ENCODE data around the gene TIGD1.

The TIGD1 gene

DNA sequence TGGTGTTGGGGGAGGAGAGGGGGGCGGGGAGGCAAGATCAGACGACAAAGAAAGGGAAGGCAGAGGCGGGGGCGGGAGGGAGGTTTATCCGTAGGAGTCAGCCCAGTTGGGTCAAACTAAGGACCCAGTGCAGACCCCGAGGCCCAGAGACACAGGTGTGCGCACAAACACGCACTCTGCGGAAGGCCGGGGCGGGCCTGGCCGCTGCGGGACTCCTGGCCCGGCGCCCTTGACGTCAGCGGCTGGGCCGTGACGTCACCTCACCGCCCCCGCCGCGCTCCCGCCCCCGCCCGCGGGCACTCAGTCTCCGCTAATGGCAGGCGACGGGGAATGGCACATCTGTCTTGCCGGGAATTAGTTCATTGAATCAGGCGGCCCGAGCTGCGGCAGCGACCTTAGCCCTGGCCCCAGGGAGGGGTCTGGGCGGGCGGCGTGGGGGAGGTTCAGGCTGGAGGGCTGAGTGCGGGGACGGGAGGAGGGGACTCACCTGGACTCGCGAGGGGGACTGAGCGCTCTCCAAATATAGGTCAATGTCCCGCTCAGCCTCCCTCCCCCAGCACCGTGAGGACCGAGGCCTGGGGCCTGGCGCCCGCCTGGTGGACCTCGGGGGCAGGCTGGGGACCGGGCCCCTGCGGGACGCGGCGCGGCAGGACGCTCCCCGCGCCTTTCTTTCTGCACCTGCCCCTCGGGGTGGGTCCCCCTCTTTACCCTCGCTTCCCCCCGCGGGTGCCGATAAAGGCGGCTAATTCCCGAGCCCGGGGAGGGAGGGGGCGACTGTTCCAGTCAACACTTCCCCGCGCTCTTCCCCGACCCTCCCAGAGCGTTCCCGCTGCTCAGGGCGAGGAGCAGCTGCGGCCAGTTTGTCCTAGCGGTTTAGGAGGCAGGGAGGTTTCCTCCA is 47.2 kb downstream of the TIGD1 start:
- Histone ChIP-seq H3K4me3 (ENCODE audit: low read length) (peak overlapping the region; percentile 61), H3K27ac (ENCODE audit: low read length) (no peak overlapping the region), H3K4me1 (ENCODE audit: control insufficient read depth, low read depth, low read length) (peaks cover 5% of the 10 kb centered on the region), H3K9me3 (ENCODE audit: control insufficient read depth, low read depth, low read length) (no peaks in the 10 kb centered on the region), H3K9ac (ENCODE audit: low read length) (no peak overlapping the region), H3K27me3 (ENCODE audit: control insufficient read depth, insufficient read depth, low read length) (peaks cover 62% of the 10 kb centered on the region), H3K36me3 (ENCODE audit: control insufficient read depth, low read depth, low read length) (no peaks in the 10 kb centered on the region)

DNA sequence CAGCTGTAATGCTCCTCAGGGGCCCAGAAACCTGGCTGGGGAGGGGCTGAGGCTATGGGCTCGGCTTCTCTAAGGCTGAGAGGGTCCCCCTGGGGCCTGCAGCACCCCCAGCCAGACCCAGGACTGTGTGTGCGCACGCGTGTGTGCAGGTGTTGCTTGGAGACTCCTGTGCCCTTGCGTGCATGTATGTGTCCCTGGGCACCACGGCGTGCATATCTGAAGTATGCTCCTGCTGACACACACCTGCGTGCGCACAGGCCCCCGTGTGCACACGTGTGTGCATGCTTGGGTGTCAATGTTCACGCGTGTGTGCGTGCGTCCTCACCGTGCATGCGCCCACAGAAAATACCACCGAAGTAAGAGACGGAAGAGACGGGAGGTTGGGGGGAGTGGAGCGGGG is 47.8 kb downstream of the TIGD1 start:
- Histone ChIP-seq H3K27ac (ENCODE audit: low read length) (no peak overlapping the region), H3K9ac (ENCODE audit: low read length) (peak overlapping the region; percentile 21), H3K27me3 (ENCODE audit: control insufficient read depth, insufficient read depth, low read length) (peaks cover 62% of the 10 kb centered on the region), H3K4me1 (ENCODE audit: control insufficient read depth, low read depth, low read length) (peaks cover 5% of the 10 kb centered on the region), H3K36me3 (ENCODE audit: control insufficient read depth, low read depth, low read length) (no peaks in the 10 kb centered on the region), H3K9me3 (ENCODE audit: control insufficient read depth, low read depth, low read length) (no peaks in the 10 kb centered on the region), H3K4me3 (ENCODE audit: low read length) (peak overlapping the region; percentile 54)

DNA sequence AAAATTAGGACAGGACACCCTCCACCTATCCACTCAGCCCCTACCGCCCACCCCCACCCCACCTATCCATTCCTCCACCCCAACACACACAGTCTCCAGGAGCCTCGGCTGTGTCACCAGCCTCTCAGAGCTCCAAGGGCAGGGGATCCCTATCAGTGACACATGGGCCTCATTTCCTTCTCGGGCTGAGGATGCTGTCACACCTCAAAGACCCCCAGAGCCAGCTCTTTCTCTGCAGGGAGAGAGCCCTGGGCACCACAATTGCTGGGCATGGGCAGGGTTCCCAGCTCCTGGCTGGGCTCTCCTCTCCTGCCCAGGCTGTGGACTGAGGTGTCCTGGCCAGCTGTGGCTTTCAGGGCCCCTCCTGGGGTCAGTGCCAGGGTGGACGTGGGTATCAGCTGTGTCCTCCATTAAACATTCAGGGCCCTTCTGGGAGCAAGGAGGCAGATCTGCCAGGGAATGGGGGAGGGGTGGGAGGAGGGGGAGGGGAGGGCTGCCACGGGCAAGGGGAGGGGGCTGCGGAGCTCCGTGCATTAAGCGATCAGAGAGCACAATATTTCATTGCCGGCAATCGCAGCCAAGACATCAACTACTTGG is 48.5 kb downstream of the TIGD1 start:
- Histone ChIP-seq H3K27ac (ENCODE audit: low read length) (no peak overlapping the region), H3K27me3 (ENCODE audit: control insufficient read depth, insufficient read depth, low read length) (peaks cover 59% of the 10 kb centered on the region), H3K4me1 (ENCODE audit: control insufficient read depth, low read depth, low read length) (peaks cover 5% of the 10 kb centered on the region), H3K4me3 (ENCODE audit: low read length) (peak overlapping the region; percentile 54), H3K9ac (ENCODE audit: low read length) (peak overlapping the region; percentile 21), H3K9me3 (ENCODE audit: control insufficient read depth, low read depth, low read length) (no peaks in the 10 kb centered on the region), H3K36me3 (ENCODE audit: control insufficient read depth, low read depth, low read length) (no peaks in the 10 kb centered on the region)

DNA sequence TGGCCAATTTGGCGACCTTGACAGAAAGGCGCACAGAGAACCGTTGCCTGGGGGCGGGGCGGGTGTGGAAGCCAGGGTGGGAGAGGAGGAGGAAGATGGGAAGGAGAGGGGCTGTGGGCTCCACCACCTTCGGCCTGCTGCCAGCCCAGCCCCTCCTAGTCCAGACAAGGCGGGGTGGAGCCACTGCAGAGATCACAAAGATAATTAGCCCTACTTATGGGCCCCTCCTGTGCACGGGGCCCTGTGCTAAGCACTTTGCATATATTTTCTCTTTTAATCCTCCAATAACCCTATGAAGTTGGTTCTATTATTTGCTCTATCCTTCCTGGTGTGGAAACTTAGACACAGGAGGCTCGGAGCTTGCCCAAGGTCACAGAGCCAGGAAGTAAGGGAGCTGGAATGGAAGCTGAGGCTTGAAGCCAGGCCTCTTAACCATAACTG is 49.0 kb downstream of the TIGD1 start:
- no peak overlapping the region for H3K27ac ChIP-seq (ENCODE audit: low read length)
- H3K27me3 ChIP-seq (ENCODE audit: control insufficient read depth, insufficient read depth, low read length), result peaks cover 53% of the 10 kb centered on the region
- peaks cover 5% of the 10 kb centered on the region for H3K4me1 ChIP-seq (ENCODE audit: control insufficient read depth, low read depth, low read length)

DNA sequence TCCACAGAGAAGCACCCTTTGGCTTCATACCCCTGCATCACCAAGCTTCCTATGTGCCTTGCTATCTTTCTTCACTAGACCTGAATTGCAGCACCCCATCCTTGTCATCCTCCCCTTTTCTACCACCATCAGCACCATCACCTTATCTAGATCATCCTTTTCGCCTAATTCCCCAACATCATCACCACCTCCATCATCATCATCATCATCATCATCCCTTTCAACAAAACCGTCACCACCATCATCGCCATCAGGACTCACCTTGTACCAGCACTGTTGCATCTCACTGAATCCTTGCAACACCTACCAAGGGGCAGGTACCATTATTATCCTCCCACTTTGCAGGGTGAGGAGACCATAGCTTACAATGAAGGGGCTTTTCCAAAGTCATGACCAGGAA is 51.9 kb downstream of the TIGD1 start:
- Histone ChIP-seq H3K9ac (ENCODE audit: low read length) (no peak overlapping the region), H3K27ac (ENCODE audit: low read length) (no peak overlapping the region), H3K4me3 (ENCODE audit: low read length) (no peak overlapping the region), H3K4me1 (ENCODE audit: control insufficient read depth, low read depth, low read length) (peaks cover 10% of the 10 kb centered on the region), H3K9me3 (ENCODE audit: control insufficient read depth, low read depth, low read length) (no peaks in the 10 kb centered on the region), H3K27me3 (ENCODE audit: control insufficient read depth, insufficient read depth, low read length) (peaks cover 24% of the 10 kb centered on the region), H3K36me3 (ENCODE audit: control insufficient read depth, low read depth, low read length) (no peaks in the 10 kb centered on the region)

More for the DNA sequence above, 49.0 kb downstream of the TIGD1 start:
- Histone ChIP-seq H3K36me3 (ENCODE audit: control insufficient read depth, low read depth, low read length) (no peaks in the 10 kb centered on the region), H3K9me3 (ENCODE audit: control insufficient read depth, low read depth, low read length) (no peaks in the 10 kb centered on the region), H3K9ac (ENCODE audit: low read length) (no peak overlapping the region), H3K4me3 (ENCODE audit: low read length) (no peak overlapping the region)

Measured in iPS-18a (cell line).